ENCODE measurements around the gene MPP1.

GRCh38 chrX:154748712-154749339 lies 56.5 kb downstream of the MPP1 start:
- peak; percentile 76 for TF ChIP-seq CTCF (conservative IDR thresholded peaks at IDR 0.05)
- no peak for TF ChIP-seq ZFX (IDR thresholded peaks at IDR 0.05)

Data from C4-2B (cell line).